Fibroblast of lung (primary cell): ENCODE measurements around the gene ENO1. TPM values are rescaled to one million over a fixed set of nuclear protein-coding genes. Genes with fewer than 3 reads are reported as not detected.

ENCODE experiments used
- DNase-seq, 2 donors: peaks; one replicate each; pipeline versions ENCODE4 v3.0.0 to v3.0.0-alpha.2; 2010; ENCODE audit warnings: low read depth in 2 of 2
- H2AFZ ChIP-seq: 2 replicates; pipeline ENCODE4 v1.5.1; 2012; ENCODE audit warnings: low read length, control low read depth, inconsistent platforms
- H3K27ac ChIP-seq: 2 replicates; pipeline ENCODE4 v1.5.1; 2011; ENCODE audit warnings: low read length, control low read depth; ENCODE audit not compliant: insufficient read depth
- H3K27me3 ChIP-seq: 2 replicates; pipeline ENCODE4 v1.5.1; 2011; ENCODE audit warnings: mild to moderate bottlenecking, low read length; ENCODE audit not compliant: control insufficient read depth, insufficient read depth
- H3K36me3 ChIP-seq: 2 replicates; pipeline ENCODE4 v1.5.1; 2011; ENCODE audit warnings: low read length; ENCODE audit not compliant: control insufficient read depth, insufficient read depth
- H3K4me1 ChIP-seq: 2 replicates; pipeline ENCODE4 v1.5.1; 2011; ENCODE audit warnings: low read length; ENCODE audit not compliant: control insufficient read depth, insufficient read depth; ENCODE audit errors: extremely low read depth
- H3K4me2 ChIP-seq: 2 replicates; pipeline ENCODE4 v1.5.1; 2011; ENCODE audit warnings: low read length, control low read depth; ENCODE audit not compliant: insufficient read depth; ENCODE audit errors: extremely low read depth
- H3K4me3 ChIP-seq, 4 experiments: fragments of 200-600 bp in 1 of 4; sonication (generic) in 1 of 4; replicated peaks in 1 of 4; 2 replicates each; pipeline ENCODE4 v1.5.1; 2011 to 2016; ENCODE audit warnings: low read length in 4 of 4, low read depth in 3 of 4, mild to moderate bottlenecking in 3 of 4, control low read depth in 2 of 4, inconsistent platforms in 1 of 4, mixed read lengths in 1 of 4; ENCODE audit not compliant: insufficient read depth in 1 of 4; ENCODE audit errors: control extremely low read depth in 1 of 4
- H3K79me2 ChIP-seq: 2 replicates; pipeline ENCODE4 v1.5.1; 2012; ENCODE audit warnings: mild to moderate bottlenecking, low read length, inconsistent platforms; ENCODE audit not compliant: control insufficient read depth, insufficient read depth
- H3K9ac ChIP-seq: 2 replicates; pipeline ENCODE4 v1.5.1; 2011; ENCODE audit warnings: mild to moderate bottlenecking, low read length, control low read depth; ENCODE audit not compliant: insufficient read depth
- H3K9me3 ChIP-seq: 2 replicates; pipeline ENCODE4 v1.5.1; 2012; ENCODE audit warnings: low read depth, low read length; ENCODE audit not compliant: control insufficient read depth, insufficient read depth
- H4K20me1 ChIP-seq: 2 replicates; pipeline ENCODE4 v1.5.1; 2011; ENCODE audit warnings: low read length; ENCODE audit not compliant: control insufficient read depth, insufficient read depth; ENCODE audit errors: extremely low read depth
- CTCF ChIP-seq, 2 donors: IDR thresholded peaks in 1 of 2; conservative IDR thresholded peaks in 1 of 2; 1 replicate in 1 of 2; 2 replicates in 1 of 2; pipeline ENCODE4 v1.5.1; 2011 to 2012; ENCODE audit warnings: low read length in 2 of 2, control low read depth in 1 of 2, inconsistent platforms in 1 of 2, low read depth in 1 of 2, mild to moderate bottlenecking in 1 of 2
- EZH2 ChIP-seq: IDR thresholded peaks from 2 replicates; pipeline ENCODE4 v1.5.1; 2012; ENCODE audit warnings: low read length, control low read depth, mild to moderate bottlenecking; ENCODE audit errors: missing control alignments
- polyA plus RNA-seq, 2 donors: library from polyadenylated mRNA; depleted of rRNA in 1 of 2; stranded (reverse) in 1 of 2; unstranded in 1 of 2; fragments of >200 nt; gene quantifications; 2 replicates each; pipeline ENCODE4 v1.2.1, GENCODE V29; 2011 to 2012; ENCODE audit warnings: missing spikeins in 1 of 2
- total RNA-seq: library from RNA; depleted of rRNA; stranded (reverse); fragments of >200 nt; gene quantifications from 2 replicates; pipeline ENCODE4 v1.2.1, GENCODE V29; 2014

ENO1 gene
- total and polyA plus RNA-seq, 2 donors (not counting 1 experiment from before 2014, with no cell fraction given): 963 to 1,177 TPM

DNA sequence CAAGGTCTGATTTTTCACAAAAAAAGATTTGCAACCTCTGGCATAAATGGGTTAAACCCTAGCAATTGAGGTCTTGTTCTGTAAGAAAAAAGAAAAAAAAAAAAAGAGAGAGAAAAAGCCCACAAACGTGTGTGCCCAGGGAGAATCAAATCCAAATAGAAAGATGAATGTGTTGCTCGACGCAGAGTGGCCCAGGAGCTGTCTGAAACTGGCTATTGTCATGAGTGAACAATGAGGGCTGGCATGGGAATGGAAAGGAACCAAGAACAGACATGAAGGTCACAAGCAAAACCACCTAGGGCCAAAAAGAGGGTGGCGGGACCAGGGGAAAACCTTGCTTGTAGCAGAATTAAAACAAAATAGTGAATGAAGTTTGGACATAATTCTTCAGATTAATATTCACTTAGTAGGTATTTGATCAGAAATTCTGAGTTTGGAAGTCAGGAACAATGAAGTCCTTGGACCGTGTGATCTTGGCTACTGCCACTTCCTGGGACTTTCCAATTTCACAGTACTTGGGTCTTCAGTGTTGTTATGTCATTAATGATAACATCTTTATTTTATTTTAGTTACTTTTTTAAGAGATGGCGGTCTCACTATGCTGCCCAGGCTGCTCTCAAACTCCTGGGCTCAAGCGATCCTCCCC is 3.1 kb downstream of the ENO1 start:
- Histone ChIP-seq H3K4me1 (peaks cover 32% of the 10 kb centered on the region), H3K4me2 (peak overlapping the region; percentile 13), H3K27ac (no peak overlapping the region), H3K27me3 (no peaks in the 10 kb centered on the region), H3K4me3 (peak overlapping the region in 2 of 4 experiments; percentile 76 to 94), H4K20me1 (no peaks in the 10 kb centered on the region), H2AFZ (no peak overlapping the region), H3K9ac (no peak overlapping the region), H3K79me2 (peaks cover 76% of the 10 kb centered on the region), H3K9me3 (no peaks in the 10 kb centered on the region), H3K36me3 (peaks cover 27% of the 10 kb centered on the region)
- no peak for DNase-seq
- TF ChIP-seq EZH2 (no peak), CTCF (conservative IDR thresholded peaks at IDR 0.05 in 1 of 2, IDR thresholded peaks at IDR 0.05 in 1 of 2; ENCODE audit: low read depth in 1 of 2, low read length in 2 of 2) (no peak)

GRCh38 chr1:8874230-8875201 is 4.0 kb downstream of the ENO1 start:
- Histone ChIP-seq H3K9me3 (no peaks in the 10 kb centered on the region), H2AFZ (no peak overlapping the region), H3K27me3 (no peaks in the 10 kb centered on the region), H4K20me1 (no peaks in the 10 kb centered on the region), H3K4me1 (peaks cover 29% of the 10 kb centered on the region), H3K27ac (peak overlapping the region; percentile 38), H3K9ac (no peak overlapping the region), H3K79me2 (peaks cover 82% of the 10 kb centered on the region), H3K4me3 (peak overlapping the region in 2 of 4 experiments; percentile 21 to 76), H3K36me3 (peaks cover 31% of the 10 kb centered on the region), H3K4me2 (peak overlapping the region; percentile 49)
- TF ChIP-seq CTCF (conservative IDR thresholded peaks at IDR 0.05 in 1 of 2, IDR thresholded peaks at IDR 0.05 in 1 of 2; ENCODE audit: low read depth in 1 of 2, low read length in 2 of 2) (no peak), EZH2 (no peak)
- peak; percentile 52 to 61 for DNase-seq

DNA sequence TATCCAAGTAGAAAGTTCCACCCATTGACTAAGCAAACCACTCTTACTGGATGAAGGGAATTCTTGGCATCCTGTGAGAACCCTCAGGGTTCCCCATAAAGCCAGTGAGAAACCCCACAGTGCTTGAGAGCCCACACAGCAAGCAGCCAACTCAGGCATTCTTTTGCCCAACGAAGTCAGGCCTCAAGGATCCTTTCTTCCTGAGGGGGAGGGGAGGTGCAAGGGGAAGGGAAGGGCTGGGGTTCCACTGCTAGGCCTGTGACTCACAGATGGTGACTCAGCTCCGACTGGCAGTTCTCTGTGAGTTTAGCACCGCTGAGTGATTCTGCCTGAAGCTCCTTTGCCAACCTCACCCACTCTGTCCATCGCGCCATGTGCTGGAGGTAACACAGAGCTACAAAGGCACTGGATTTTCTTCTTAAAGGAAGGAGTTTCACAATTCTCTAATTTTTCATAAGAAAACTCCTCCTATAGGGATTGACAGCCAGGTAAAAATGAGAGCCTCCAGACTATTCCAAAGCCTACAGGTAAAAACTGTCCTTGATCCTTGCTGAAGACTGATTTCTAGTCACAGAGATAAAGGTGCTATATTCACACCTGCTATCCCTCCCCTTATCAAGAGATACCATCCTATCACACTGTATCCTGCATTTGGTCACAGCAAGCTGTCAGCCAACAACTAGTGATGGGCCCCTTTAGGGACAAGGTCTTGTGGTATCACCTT is 4.8 kb downstream of the ENO1 start:
- H3K4me2 ChIP-seq: peak overlapping the region; percentile 17
- TF ChIP-seq EZH2: no peak
- TF ChIP-seq CTCF (conservative IDR thresholded peaks at IDR 0.05 in 1 of 2, IDR thresholded peaks at IDR 0.05 in 1 of 2; ENCODE audit: low read depth in 1 of 2, low read length in 2 of 2): no peak
- H3K36me3 ChIP-seq: peaks cover 33% of the 10 kb centered on the region
- no peak overlapping the region for H3K9ac ChIP-seq
- H3K4me3 ChIP-seq: peak overlapping the region in 2 of 4 experiments; percentile 5 to 37
- no peaks in the 10 kb centered on the region for H3K9me3 ChIP-seq
- peak; percentile 97 to 99 for DNase-seq
- peak overlapping the region; percentile 38 for H3K27ac ChIP-seq
- peaks cover 26% of the 10 kb centered on the region for H3K4me1 ChIP-seq
- H2AFZ ChIP-seq: no peak overlapping the region
- peaks cover 86% of the 10 kb centered on the region for H3K79me2 ChIP-seq
- H3K27me3 ChIP-seq: no peaks in the 10 kb centered on the region
- H4K20me1 ChIP-seq: no peaks in the 10 kb centered on the region
